Testis (tissue), 3 donors: ENCODE results near the gene AP2A2. TPM values are rescaled to one million over a fixed set of nuclear protein-coding genes. Genes with fewer than 3 reads are reported as not detected.
A peak's percentile ranks its signal among the peaks of the same experiment; 100 is the strongest.

Experiments
- DNase-seq: peaks from one replicate; pipeline ENCODE4 v3.0.0-alpha.2; 2019
- H3K27ac ChIP-seq, 2 donors: fragments of 200-600 bp; sonication (generic); one replicate each; pipeline ENCODE4 v1.5.1; 2019
- H3K27me3 ChIP-seq: fragments of 200-600 bp; sonication (generic); one replicate; pipeline ENCODE4 v1.5.1; 2019
- H3K36me3 ChIP-seq: fragments of 200-600 bp; sonication (generic); one replicate; pipeline ENCODE4 v1.5.1; 2017; ENCODE audit warnings: low read depth; ENCODE audit errors: missing control alignments
- H3K4me1 ChIP-seq: fragments of 200-600 bp; sonication (generic); one replicate; pipeline ENCODE4 v1.5.1; 2019
- H3K4me3 ChIP-seq, 2 donors: fragments of 200-600 bp; sonication (generic); one replicate each; pipeline ENCODE4 v1.5.1; 2017 to 2019
- H3K9me3 ChIP-seq: fragments of 200-600 bp; sonication (generic); one replicate; pipeline ENCODE4 v1.5.1; 2017
- POLR2A ChIP-seq: fragments of 450-650 bp; IDR thresholded peaks from one replicate; pipeline ENCODE4 v1.6.1; 2017; ENCODE audit warnings: antibody characterized with exemption, mild to moderate bottlenecking, moderate library complexity
- WGBS, 2 donors: methylation state at CpG; one replicate each; pipeline ENCODE4 v1.1.5; 2018; 5-methylcytosine and 5-hydroxymethylcytosine counted together
- intact Hi-C: fragments of 100-400 bp; cut with DNase I; formaldehyde crosslinking; loops from one replicate; pipeline ENCODE4 v1.15.1; 2023; ENCODE audit warnings: low total_unique reads
- polyA plus RNA-seq: library from polyadenylated mRNA; stranded (reverse); fragments of 350-450 nt; fragmentation: Illumina TruSeq; extraction: RNeasy Lipid Tissue Mini Kit (QIAGEN cat#74804); gene quantifications from one replicate; pipeline ENCODE4 v1.2.3, GENCODE V29; 2014; ENCODE audit warnings: low read depth, low replicate concordance; ENCODE audit not compliant: insufficient read depth
- total RNA-seq, 2 donors: library from RNA; depleted of rRNA; stranded (reverse); fragments of >200 nt; gene quantifications; one replicate each; pipeline ENCODE4 v1.2.3, GENCODE V29; 2016
- TF ChIP-seq, protein P1 (sequence below), 3 experiments: fragments of 450-650 bp in 2 of 3; fragments of 200-600 bp in 1 of 3; sonication (generic) in 1 of 3; IDR thresholded peaks; one replicate each; pipeline ENCODE4 v1.5.1; 2016 to 2019; ENCODE audit warnings: antibody characterized with exemption in 3 of 3, mild to moderate bottlenecking in 2 of 3, moderate library complexity in 1 of 3

Gene AP2A2
- total and polyA plus RNA-seq, 3 donors from 2014 or later, result 82.0 to 106 (median 95.0) TPM

GRCh38 chr11:898143-898511 is 27.5 kb upstream of the AP2A2 start:
- Histone ChIP-seq H3K9me3 (no peaks in the 10 kb centered on the region), H3K4me1 (peaks cover 9% of the 10 kb centered on the region), H3K4me3 (no peak overlapping the region), H3K27me3 (no peaks in the 10 kb centered on the region), H3K27ac (no peak overlapping the region), H3K36me3 (no peaks in the 10 kb centered on the region)
- 61% methylated on average over 10 of the region's 10 CpGs; no CpG with 5 or more reads in 1 of the 2 donors for WGBS, 2 donors
- DNase-seq, result peak; percentile 49
- intact Hi-C loops, result no loop called here
- TF ChIP-seq, protein P1, sequence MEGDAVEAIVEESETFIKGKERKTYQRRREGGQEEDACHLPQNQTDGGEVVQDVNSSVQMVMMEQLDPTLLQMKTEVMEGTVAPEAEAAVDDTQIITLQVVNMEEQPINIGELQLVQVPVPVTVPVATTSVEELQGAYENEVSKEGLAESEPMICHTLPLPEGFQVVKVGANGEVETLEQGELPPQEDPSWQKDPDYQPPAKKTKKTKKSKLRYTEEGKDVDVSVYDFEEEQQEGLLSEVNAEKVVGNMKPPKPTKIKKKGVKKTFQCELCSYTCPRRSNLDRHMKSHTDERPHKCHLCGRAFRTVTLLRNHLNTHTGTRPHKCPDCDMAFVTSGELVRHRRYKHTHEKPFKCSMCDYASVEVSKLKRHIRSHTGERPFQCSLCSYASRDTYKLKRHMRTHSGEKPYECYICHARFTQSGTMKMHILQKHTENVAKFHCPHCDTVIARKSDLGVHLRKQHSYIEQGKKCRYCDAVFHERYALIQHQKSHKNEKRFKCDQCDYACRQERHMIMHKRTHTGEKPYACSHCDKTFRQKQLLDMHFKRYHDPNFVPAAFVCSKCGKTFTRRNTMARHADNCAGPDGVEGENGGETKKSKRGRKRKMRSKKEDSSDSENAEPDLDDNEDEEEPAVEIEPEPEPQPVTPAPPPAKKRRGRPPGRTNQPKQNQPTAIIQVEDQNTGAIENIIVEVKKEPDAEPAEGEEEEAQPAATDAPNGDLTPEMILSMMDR (IDR thresholded peaks at IDR 0.05), result no peak
- TF ChIP-seq POLR2A, result no peak

DNA sequence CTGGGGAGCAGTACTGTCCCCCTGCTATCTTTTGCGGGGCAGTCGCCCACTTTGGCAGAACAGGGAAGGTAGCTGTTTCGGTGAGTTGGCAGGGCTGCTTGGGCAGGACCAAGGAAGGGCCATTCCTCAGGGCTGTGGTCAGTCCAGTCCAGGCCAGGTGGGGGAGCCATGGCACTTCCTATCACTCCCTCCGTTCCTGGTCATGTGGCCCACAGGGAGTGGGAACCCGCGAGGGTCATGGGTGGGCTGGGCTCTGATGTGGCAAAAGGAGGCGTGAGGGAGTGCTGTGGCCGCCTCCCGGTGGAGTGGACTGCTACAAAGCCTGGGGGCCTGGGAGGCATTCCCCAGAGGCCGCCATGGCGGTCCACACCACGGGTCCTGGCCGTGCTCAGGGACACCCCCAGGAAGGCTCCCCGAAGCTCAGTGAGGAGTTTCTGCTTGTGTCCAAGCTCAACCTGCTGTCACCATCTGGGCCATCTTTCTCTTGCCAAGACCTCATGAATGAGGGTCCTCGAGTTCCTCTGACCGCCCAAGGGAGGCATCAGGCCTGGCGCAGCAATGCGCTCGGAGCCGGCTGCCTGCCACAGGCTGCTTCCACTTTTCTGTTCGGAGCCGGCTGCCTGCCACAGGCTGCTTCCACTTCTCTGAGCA is 27.0 kb upstream of the AP2A2 start:
- Histone ChIP-seq H3K9me3 (no peaks in the 10 kb centered on the region), H3K4me1 (peaks cover 9% of the 10 kb centered on the region), H3K27me3 (no peaks in the 10 kb centered on the region), H3K4me3 (no peak overlapping the region), H3K27ac (no peak overlapping the region), H3K36me3 (no peaks in the 10 kb centered on the region)
- intact Hi-C loops, result no loop called here
- TF ChIP-seq, protein P1 (IDR thresholded peaks at IDR 0.05), result peak in 2 of 3 experiments; percentile 30 to 38
- TF ChIP-seq POLR2A, result no peak
- peak; percentile 74 for DNase-seq
- 73 to 86% methylated on average over 9 to 21 of the region's 22 CpGs for WGBS, 2 donors

- Histone ChIP-seq H3K9me3 (no peaks in the 10 kb centered on the region), H3K4me1 (peaks cover 9% of the 10 kb centered on the region), H3K27ac (no peak overlapping the region), H3K4me3 (no peak overlapping the region), H3K36me3 (no peaks in the 10 kb centered on the region), H3K27me3 (no peaks in the 10 kb centered on the region)
- intact Hi-C loops, result no loop called here
- 90 to 93% methylated on average over 9 to 10 of the region's 11 CpGs for WGBS, 2 donors
- DNase-seq, result no peak
- TF ChIP-seq POLR2A, result no peak
- TF ChIP-seq, protein P1 (IDR thresholded peaks at IDR 0.05), result no peak
Measured at GRCh38 chr11:899724-900123, 25.9 kb upstream of the AP2A2 start.

DNA sequence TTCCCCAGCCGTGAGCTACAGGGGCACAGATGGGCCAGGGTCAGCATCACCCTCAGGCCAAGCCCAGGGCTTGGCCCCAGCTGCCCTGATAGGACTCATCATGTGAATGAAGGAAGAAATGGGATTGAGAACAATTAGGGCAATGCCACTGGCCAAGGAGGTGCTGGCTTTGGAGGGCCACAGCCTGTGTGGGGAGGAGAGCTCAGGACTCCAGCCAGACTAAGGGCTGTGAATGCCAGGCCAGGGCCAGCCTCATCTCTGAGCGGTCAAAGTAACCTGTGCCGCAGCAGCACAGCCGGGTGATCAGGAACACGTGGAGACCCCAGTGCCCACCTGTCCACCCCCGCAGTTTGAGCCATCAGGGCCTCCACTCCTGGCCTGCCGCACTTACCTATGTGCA is 25.1 kb upstream of the AP2A2 start:
- TF ChIP-seq POLR2A, result no peak
- TF ChIP-seq, protein P1 (IDR thresholded peaks at IDR 0.05), result no peak
- WGBS, 2 donors, result 80 to 90% methylated on average over 1 to 7 of the region's 7 CpGs
- Histone ChIP-seq H3K27me3 (no peaks in the 10 kb centered on the region), H3K36me3 (no peaks in the 10 kb centered on the region), H3K27ac (no peak overlapping the region), H3K4me1 (peaks cover 9% of the 10 kb centered on the region), H3K9me3 (no peaks in the 10 kb centered on the region), H3K4me3 (no peak overlapping the region)
- no peak for DNase-seq
- intact Hi-C loops, result no loop called here

- no peak for TF ChIP-seq POLR2A
- TF ChIP-seq, protein P1 (IDR thresholded peaks at IDR 0.05), result no peak
- Histone ChIP-seq H3K27me3 (no peaks in the 10 kb centered on the region), H3K4me1 (peaks cover 9% of the 10 kb centered on the region), H3K9me3 (no peaks in the 10 kb centered on the region), H3K4me3 (no peak overlapping the region), H3K27ac (no peak overlapping the region), H3K36me3 (no peaks in the 10 kb centered on the region)
- 93 to 96% methylated on average over 15 to 19 of the region's 19 CpGs for WGBS, 2 donors
- no peak for DNase-seq
- intact Hi-C loops, result no loop called here
Measured at GRCh38 chr11:901452-902061, 24.1 kb upstream of the AP2A2 start.
